ENCODE data around the gene PALM. TPM values are rescaled to one million over a fixed set of nuclear protein-coding genes. Genes with fewer than 3 reads are reported as not detected.
A peak's percentile ranks its signal among the peaks of the same experiment; 100 is the strongest.
"Not testable (repeated sequence)": the region's sequence is repeated elsewhere in the genome, so short reads cannot be mapped to it uniquely, and the experiment has no call there.

The PALM gene
- total and polyA plus RNA-seq, 2 experiments from 2014 or later: 22.1 to 27.2 TPM

- TF ChIP-seq CTCF (IDR thresholded peaks at IDR 0.05; ENCODE audit: poor library complexity): no peak
- TF ChIP-seq EZH2phosphoT487 (IDR thresholded peaks at IDR 0.05; ENCODE audit: low read depth, severe bottlenecking, unreplicated experiment): no peak
- TF ChIP-seq EZH2 (IDR thresholded peaks at IDR 0.05; ENCODE audit: borderline replicate concordance): no peak
- Histone ChIP-seq H3K27ac (no peak within 1 kb of the TSS), H3K4me3 (no peak within 1 kb of the TSS), H3K9me3 (ENCODE audit: low read depth) (no peaks in the 10 kb centered on the region), H3K79me2 (no peaks in the 10 kb centered on the region), H3K27me3 (no peaks in the 10 kb centered on the region), H3K36me3 (replicated peaks; ENCODE audit: insufficient read depth, low read depth) (no peaks in the 10 kb centered on the region), H2AFZ (no peak within 1 kb of the TSS), H3K4me1 (ENCODE audit: insufficient read depth) (no peaks in the 10 kb centered on the region), H4K20me1 (ENCODE audit: insufficient read depth, poor library complexity, severe bottlenecking) (no peaks in the 10 kb centered on the region), H3K4me2 (no peak within 1 kb of the TSS), H3K9me2 (replicated peaks; ENCODE audit: insufficient read depth) (no peaks in the 10 kb centered on the region)
- DNase-seq (ENCODE audit: low spot score): no peak
- WGBS (ENCODE audit: low lambda C conversion rate, missing lambda C conversion rate): 87% methylated on average over 25 of the region's 31 CpGs
Observed at GRCh38 chr19:695352-695949, 13.3 kb upstream of the PALM start, which contains the start of gene PRSS57. TSS of gene PRSS57 (minus strand) at chr19:695452. CDS start at chr19:695430, 22 bp downstream.

DNA sequence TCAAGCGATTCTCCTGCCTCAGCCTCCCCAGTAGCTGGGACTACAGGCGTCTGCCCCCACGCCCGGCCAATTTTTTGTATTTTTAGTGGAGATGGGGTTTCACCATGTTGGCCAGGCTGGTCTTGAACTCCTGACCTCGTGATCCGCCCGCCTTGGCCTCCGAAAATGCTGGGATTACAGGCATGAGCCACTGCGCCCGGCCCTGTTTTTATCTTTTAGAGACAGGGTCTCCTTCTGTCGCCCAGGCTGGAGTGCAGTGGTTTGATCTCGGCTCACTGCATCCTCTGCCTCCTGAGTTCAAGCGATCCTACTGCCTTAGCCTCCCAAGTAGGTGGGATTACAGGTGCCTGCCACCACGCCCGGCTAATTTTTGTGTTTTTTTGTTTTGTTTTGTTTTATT is 10.2 kb upstream of the PALM start:
- not testable (repeated sequence) for H2AFZ ChIP-seq; H3K4me1 ChIP-seq (ENCODE audit: insufficient read depth); H3K4me3 ChIP-seq; H3K9me2 ChIP-seq (replicated peaks; ENCODE audit: insufficient read depth); H3K4me2 ChIP-seq; H3K27me3 ChIP-seq; H3K36me3 ChIP-seq (replicated peaks; ENCODE audit: insufficient read depth, low read depth); H4K20me1 ChIP-seq (ENCODE audit: insufficient read depth, poor library complexity, severe bottlenecking); H3K79me2 ChIP-seq; H3K9me3 ChIP-seq (ENCODE audit: low read depth); DNase-seq (ENCODE audit: low spot score); H3K27ac ChIP-seq
- WGBS (ENCODE audit: low lambda C conversion rate, missing lambda C conversion rate): 94% methylated on average over 15 of the region's 15 CpGs

GRCh38 chr19:699885-700284 is 8.8 kb upstream of the PALM start:
- 67% methylated on average over 12 of the region's 14 CpGs for WGBS (ENCODE audit: low lambda C conversion rate, missing lambda C conversion rate)
- not testable (repeated sequence) for H3K36me3 ChIP-seq (replicated peaks; ENCODE audit: insufficient read depth, low read depth); H3K9me3 ChIP-seq (ENCODE audit: low read depth); H3K27ac ChIP-seq; H3K4me1 ChIP-seq (ENCODE audit: insufficient read depth); H4K20me1 ChIP-seq (ENCODE audit: insufficient read depth, poor library complexity, severe bottlenecking); H3K4me2 ChIP-seq; H3K79me2 ChIP-seq; H3K27me3 ChIP-seq; H3K4me3 ChIP-seq; DNase-seq (ENCODE audit: low spot score); H3K9me2 ChIP-seq (replicated peaks; ENCODE audit: insufficient read depth); H2AFZ ChIP-seq

GRCh38 chr19:702847-703246 is 5.9 kb upstream of the PALM start:
- not testable (repeated sequence) for H3K4me2 ChIP-seq
- 85% methylated on average over 6 of the region's 6 CpGs for WGBS (ENCODE audit: low lambda C conversion rate, missing lambda C conversion rate)

GRCh38 chr19:703329-703650 is 5.4 kb upstream of the PALM start:
- H3K27ac ChIP-seq: no peak overlapping the region
- no peak for DNase-seq (ENCODE audit: low spot score)
- H3K9me3 ChIP-seq (ENCODE audit: low read depth): no peaks in the 10 kb centered on the region
- no peak for TF ChIP-seq EZH2phosphoT487 (IDR thresholded peaks at IDR 0.05; ENCODE audit: low read depth, severe bottlenecking, unreplicated experiment)
- TF ChIP-seq CTCF (IDR thresholded peaks at IDR 0.05; ENCODE audit: poor library complexity): no peak
- no peak for TF ChIP-seq EZH2 (IDR thresholded peaks at IDR 0.05; ENCODE audit: borderline replicate concordance)
- no peak overlapping the region for H2AFZ ChIP-seq
- H3K4me1 ChIP-seq (ENCODE audit: insufficient read depth): peaks cover 3% of the 10 kb centered on the region
- H3K4me2 ChIP-seq: peak overlapping the region; percentile 56
- H3K9me2 ChIP-seq (replicated peaks; ENCODE audit: insufficient read depth): no peaks in the 10 kb centered on the region
- no peaks in the 10 kb centered on the region for H3K36me3 ChIP-seq (replicated peaks; ENCODE audit: insufficient read depth, low read depth)
- no peak overlapping the region for H3K4me3 ChIP-seq
- H3K27me3 ChIP-seq: no peaks in the 10 kb centered on the region
- no peaks in the 10 kb centered on the region for H3K79me2 ChIP-seq
- WGBS (ENCODE audit: low lambda C conversion rate, missing lambda C conversion rate): 68% methylated on average over 3 of the region's 4 CpGs
- no peaks in the 10 kb centered on the region for H4K20me1 ChIP-seq (ENCODE audit: insufficient read depth, poor library complexity, severe bottlenecking)

More at GRCh38 chr19:702847-703246, 5.9 kb upstream of the PALM start:
- not testable (repeated sequence) for H3K4me3 ChIP-seq; H2AFZ ChIP-seq; H3K9me3 ChIP-seq (ENCODE audit: low read depth); H3K4me1 ChIP-seq (ENCODE audit: insufficient read depth); H3K36me3 ChIP-seq (replicated peaks; ENCODE audit: insufficient read depth, low read depth); H3K27me3 ChIP-seq; DNase-seq (ENCODE audit: low spot score); H3K79me2 ChIP-seq; H3K27ac ChIP-seq; H3K9me2 ChIP-seq (replicated peaks; ENCODE audit: insufficient read depth); H4K20me1 ChIP-seq (ENCODE audit: insufficient read depth, poor library complexity, severe bottlenecking)
